NCI-H345 treated with DMSO at 0.1 percent for 48 hours (cell line): ENCODE measurements around the gene PTPN4.
"Not testable (repeated sequence)": the region's sequence is repeated elsewhere in the genome, so short reads cannot be mapped to it uniquely, and the experiment has no call there.

ENCODE experiments used
- DNase-seq: peaks from one replicate; lab custom pipeline; 2025; ENCODE audit not compliant: unreplicated experiment; lab: John Stamatoyannopoulos, UW

Gene PTPN4

DNA sequence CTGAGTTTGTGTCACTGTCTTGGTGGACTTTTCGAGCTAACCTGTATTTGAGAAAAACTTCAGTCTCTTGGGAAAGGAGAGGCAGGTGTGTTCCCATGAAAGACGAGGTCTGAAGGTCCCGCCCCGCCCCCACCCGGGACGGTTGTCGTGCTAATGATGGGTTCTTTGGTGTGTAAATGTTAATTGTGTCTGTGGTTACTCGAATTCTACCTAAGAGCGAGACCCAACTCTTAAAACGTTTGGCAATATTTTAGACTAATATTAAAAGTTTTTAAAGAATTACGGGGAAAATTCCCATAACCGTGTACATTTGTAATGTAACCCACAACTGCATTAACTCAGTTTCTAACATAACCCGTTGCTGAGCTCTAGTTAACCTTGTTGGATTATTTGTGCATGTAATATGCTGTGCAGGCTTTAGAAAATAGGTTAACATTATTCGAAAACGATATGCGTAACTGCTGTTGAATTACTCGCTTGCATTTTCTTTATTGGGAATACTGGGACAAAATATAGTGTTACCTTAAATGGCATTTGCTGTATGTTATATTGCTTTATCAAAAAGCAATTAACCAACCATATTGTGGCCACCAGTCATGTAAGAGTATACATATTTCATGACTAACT, 254.0 kb downstream of the PTPN4 start:
- DNase-seq: peak; percentile 38

- no peak for DNase-seq
These were observed 254.7 kb downstream of the PTPN4 start for GRCh38 chr2:120014226-120014980.

DNA sequence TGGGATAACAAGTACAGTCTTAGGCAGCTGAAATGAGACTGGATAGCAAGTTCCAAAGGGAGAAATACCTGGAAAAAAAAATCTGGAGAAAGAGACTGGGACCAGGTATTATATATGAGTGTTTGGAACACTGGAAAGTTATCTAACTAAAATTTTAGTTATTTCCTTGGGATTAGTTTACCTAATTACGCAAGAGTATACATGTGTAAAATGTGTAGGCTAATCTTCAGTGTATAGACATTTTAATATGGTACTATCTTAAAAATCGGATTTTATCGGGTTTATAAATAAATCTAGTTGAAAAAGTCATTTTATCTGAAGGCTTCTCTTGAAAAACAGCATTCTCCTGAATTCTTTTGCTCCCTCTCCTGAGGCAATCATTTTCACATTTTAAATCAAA, 257.1 kb downstream of the PTPN4 start:
- no peak for DNase-seq

GRCh38 chr2:120017201-120017600, 257.5 kb downstream of the PTPN4 start:
- DNase-seq: no peak

GRCh38 chr2:120018549-120018948, 258.8 kb downstream of the PTPN4 start:
- no peak for DNase-seq

- DNase-seq: no peak
These were observed 260.8 kb downstream of the PTPN4 start for GRCh38 chr2:120020554-120020953.

GRCh38 chr2:120022505-120022904, 262.8 kb downstream of the PTPN4 start:
- DNase-seq: not testable (repeated sequence)

DNA sequence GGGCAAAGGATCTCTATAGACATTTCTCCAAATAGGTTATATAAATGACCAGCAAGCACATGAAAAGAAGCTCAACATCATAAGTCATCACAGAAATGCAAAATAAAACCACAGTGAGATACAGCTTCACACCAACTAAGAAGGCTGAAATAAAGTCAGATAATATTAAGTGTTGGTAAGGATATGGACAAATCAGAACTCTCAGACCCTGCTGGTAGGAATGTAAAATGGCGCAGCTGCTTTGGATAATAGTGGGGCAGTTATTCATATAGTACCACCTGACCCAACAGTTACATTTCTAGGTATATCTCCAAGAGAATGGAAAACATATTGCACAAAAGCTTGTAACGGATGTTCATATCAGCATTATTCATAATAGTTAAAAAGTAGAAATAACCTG, 267.2 kb downstream of the PTPN4 start:
- DNase-seq: no peak

- no peak for DNase-seq
These were observed 269.1 kb downstream of the PTPN4 start for GRCh38 chr2:120028795-120029194.

DNA sequence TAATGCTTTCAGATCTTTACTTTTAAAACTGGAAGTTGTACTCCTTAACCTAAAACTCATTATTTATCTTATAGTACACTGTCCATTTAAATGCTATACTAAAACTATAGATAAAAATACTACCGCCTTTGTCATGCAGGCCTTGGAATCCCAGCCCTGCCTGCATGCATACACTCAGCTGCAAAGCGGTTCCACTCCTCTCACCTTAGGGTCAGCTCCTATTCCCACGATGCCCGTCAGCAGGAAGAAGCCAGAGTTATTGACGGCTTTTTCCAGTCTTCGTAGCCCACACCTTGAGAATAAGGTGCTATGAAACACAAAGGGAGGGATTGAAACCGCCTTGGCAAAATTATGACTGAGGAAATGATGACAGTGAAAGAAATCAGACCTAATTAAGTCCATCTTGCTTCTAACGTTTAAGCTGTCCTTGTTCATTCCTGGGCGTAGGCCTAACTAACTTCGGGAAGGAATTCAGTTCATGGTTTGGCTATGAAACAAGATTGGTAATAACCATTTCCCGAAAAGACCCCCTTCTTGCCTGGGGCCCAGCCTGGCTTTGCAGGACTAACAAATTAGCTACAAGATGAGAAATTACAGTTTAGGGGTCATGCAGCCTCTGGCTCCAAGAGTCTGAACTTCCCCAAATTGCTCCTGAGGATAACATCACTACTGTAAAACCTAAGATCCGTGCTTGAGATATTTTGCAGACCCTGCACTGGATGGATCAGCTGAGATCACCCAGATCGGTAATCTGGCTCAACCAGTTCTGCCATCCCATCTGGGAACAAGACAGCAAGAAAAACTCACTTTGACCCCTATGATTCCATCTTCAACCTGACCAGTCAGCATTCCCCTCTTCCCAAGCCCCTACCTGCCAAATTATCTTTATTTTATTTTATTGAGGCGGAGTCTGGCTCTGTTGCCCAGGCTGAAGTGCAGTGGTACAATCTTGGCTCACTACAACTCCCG, 270.2 kb downstream of the PTPN4 start:
- no peak for DNase-seq

GRCh38 chr2:120032297-120032696, 272.6 kb downstream of the PTPN4 start:
- DNase-seq: no peak
